Naive thymus-derived CD8-positive, alpha-beta T cell (primary cell): ENCODE measurements around the gene EHBP1. TPM values are rescaled to one million over a fixed set of nuclear protein-coding genes. Genes with fewer than 3 reads are reported as not detected.
A peak's percentile ranks its signal among the peaks of the same experiment; 100 is the strongest.

ENCODE experiments used
- ATAC-seq, 2 donors: fragments of 150-1000 bp; cut with Tn5 transposase in 1 of 2; sonication (Bioruptor Pico), chemical (Tn5 transposase) in 1 of 2; 1 replicate in 1 of 2; 2 replicates in 1 of 2; pipeline ENCODE4 v1.10.0; 2021; ENCODE audit warnings: mild to moderate bottlenecking in 2 of 2, moderate library complexity in 2 of 2
- POLR2A ChIA-PET: fragments of 350-600 bp; sonication (Branson Sonifier 250); formaldehyde crosslinking; loops from one replicate; lab custom pipeline; 2021; ENCODE audit warnings: antibody characterized with exemption; lab: Charles Lee
- DNase-seq, 10 donors: peaks; one replicate each; pipeline versions ENCODE4 v3.0.0 to v3.0.0-alpha.2; 2020 to 2022
- H3K27ac Mint-ChIP-seq, 10 donors: one replicate each; pipeline ENCODE4 v1.8.0; 2020 to 2022; ENCODE audit warnings: mild to moderate bottlenecking in 10 of 10, mixed read lengths in 10 of 10, moderate library complexity in 4 of 10, inconsistent platforms in 1 of 10
- H3K27me3 Mint-ChIP-seq, 5 donors: one replicate each; pipeline ENCODE4 v1.8.0; 2021 to 2022; ENCODE audit warnings: mixed read lengths in 5 of 5
- H3K36me3 Mint-ChIP-seq, 3 donors: one replicate each; pipeline ENCODE4 v1.8.0; 2020 to 2022; ENCODE audit warnings: mixed read lengths in 3 of 3, mild to moderate bottlenecking in 2 of 3, inconsistent platforms in 1 of 3
- H3K4me1 Mint-ChIP-seq, 4 donors: one replicate each; pipeline ENCODE4 v1.8.0; 2021 to 2022; ENCODE audit warnings: mixed read lengths in 4 of 4
- H3K4me3 Mint-ChIP-seq, 10 donors: one replicate each; pipeline ENCODE4 v1.8.0; 2020 to 2022; ENCODE audit warnings: mild to moderate bottlenecking in 10 of 10, mixed read lengths in 10 of 10, moderate library complexity in 6 of 10, inconsistent platforms in 1 of 10
- H3K9me3 Mint-ChIP-seq, 9 donors: one replicate each; pipeline ENCODE4 v1.8.0; 2020 to 2022; ENCODE audit warnings: mixed read lengths in 9 of 9, mild to moderate bottlenecking in 3 of 9, inconsistent platforms in 1 of 9, moderate library complexity in 1 of 9
- polyA plus RNA-seq, 3 donors: library from polyadenylated mRNA; unstranded; fragments of 300-500 nt; fragmentation: Illumina TruSeq; gene quantifications; one replicate each; pipeline ENCODE4 v1.2.3, GENCODE V29; 2021
- total RNA-seq, 8 experiments: library from RNA in 2 of 8; stranded (reverse) in 2 of 8; gene quantifications; one replicate each; pipeline ENCODE4 v1.2.3 and lab custom pipeline; 2021 to 2026

EHBP1 gene
- total and polyA plus RNA-seq, 5 experiments from 2014 or later: 9.8 to 30.8 (median 10.3) TPM

GRCh38 chr2:62895632-62896009 is 190.1 kb downstream of the EHBP1 start:
- H3K9me3 Mint-ChIP-seq: no peaks in the 10 kb centered on the region
- no peak overlapping the region for H3K4me3 Mint-ChIP-seq
- H3K27me3 Mint-ChIP-seq: no peaks in the 10 kb centered on the region
- POLR2A ChIA-PET: no interaction called here
- ATAC-seq: no peak
- H3K27ac Mint-ChIP-seq: no peak overlapping the region
- no peak for DNase-seq
- no peaks in the 10 kb centered on the region for H3K4me1 Mint-ChIP-seq
- peaks cover 4 to 16% (median 11%) of the 10 kb centered on the region in 3 donors for H3K36me3 Mint-ChIP-seq

GRCh38 chr2:62897187-62897827 is 191.8 kb downstream of the EHBP1 start:
- POLR2A ChIA-PET: no interaction called here
- H3K9me3 Mint-ChIP-seq: no peaks in the 10 kb centered on the region
- no peaks in the 10 kb centered on the region for H3K27me3 Mint-ChIP-seq
- ATAC-seq: no peak
- peaks cover 4 to 21% (median 13%) of the 10 kb centered on the region in 3 donors for H3K36me3 Mint-ChIP-seq
- H3K4me3 Mint-ChIP-seq: no peak overlapping the region
- DNase-seq: no peak
- no peaks in the 10 kb centered on the region for H3K4me1 Mint-ChIP-seq
- H3K27ac Mint-ChIP-seq: no peak overlapping the region

- POLR2A ChIA-PET: no interaction called here
- Mint-ChIP-seq H3K27me3 (no peaks in the 10 kb centered on the region), H3K4me1 (no peaks in the 10 kb centered on the region)
Observed at GRCh38 chr2:62904344-62904743, 198.8 kb downstream of the EHBP1 start.

GRCh38 chr2:62908145-62908544 is 202.6 kb downstream of the EHBP1 start:
- H3K4me1 Mint-ChIP-seq: no peaks in the 10 kb centered on the region
- no peak for DNase-seq
- H3K9me3 Mint-ChIP-seq: no peaks in the 10 kb centered on the region
- no peak for ATAC-seq
- H3K36me3 Mint-ChIP-seq: peaks cover 4 to 34% (median 5%) of the 10 kb centered on the region in 3 donors
- no peaks in the 10 kb centered on the region for H3K27me3 Mint-ChIP-seq
- no peak overlapping the region for H3K4me3 Mint-ChIP-seq
- H3K27ac Mint-ChIP-seq: peak overlapping the region in 1 of 10 donors; percentile 10
- POLR2A ChIA-PET: no interaction called here

More at GRCh38 chr2:62904344-62904743, 198.8 kb downstream of the EHBP1 start:
- H3K4me3 Mint-ChIP-seq: no peak overlapping the region
- no peaks in the 10 kb centered on the region for H3K9me3 Mint-ChIP-seq
- DNase-seq: no peak
- ATAC-seq: no peak
- H3K27ac Mint-ChIP-seq: no peak overlapping the region
- peaks cover 0 to 20% (median 10%) of the 10 kb centered on the region in 3 donors for H3K36me3 Mint-ChIP-seq

GRCh38 chr2:62913311-62913710 is 207.8 kb downstream of the EHBP1 start:
- POLR2A ChIA-PET: no interaction called here
- Mint-ChIP-seq H3K4me3 (no peak overlapping the region), H3K9me3 (peaks cover 0 to 5% (median 0%) of the 10 kb centered on the region in 9 donors), H3K27me3 (no peaks in the 10 kb centered on the region), H3K4me1 (no peaks in the 10 kb centered on the region), H3K27ac (no peak overlapping the region), H3K36me3 (peaks cover 9 to 33% (median 10%) of the 10 kb centered on the region in 3 donors)
- DNase-seq (no peak), ATAC-seq (no peak)

- ATAC-seq (no peak), DNase-seq (no peak)
- H3K4me1 Mint-ChIP-seq: no peaks in the 10 kb centered on the region
- peaks cover 12 to 49% (median 30%) of the 10 kb centered on the region in 9 donors for H3K9me3 Mint-ChIP-seq
- H3K27ac Mint-ChIP-seq: no peak overlapping the region
- no peaks in the 10 kb centered on the region for H3K27me3 Mint-ChIP-seq
- H3K36me3 Mint-ChIP-seq: peaks cover 29 to 55% (median 43%) of the 10 kb centered on the region in 3 donors
- POLR2A ChIA-PET: no interaction called here
- no peak overlapping the region for H3K4me3 Mint-ChIP-seq
Observed at GRCh38 chr2:62919041-62919440, 213.5 kb downstream of the EHBP1 start.

GRCh38 chr2:62920070-62920469 is 214.6 kb downstream of the EHBP1 start:
- POLR2A ChIA-PET: no interaction called here
- no peak overlapping the region for H3K27ac Mint-ChIP-seq
- ATAC-seq: no peak
- H3K9me3 Mint-ChIP-seq: peaks cover 13 to 58% (median 38%) of the 10 kb centered on the region in 9 donors
- H3K4me1 Mint-ChIP-seq: no peaks in the 10 kb centered on the region
- DNase-seq: no peak
- H3K36me3 Mint-ChIP-seq: peaks cover 29 to 63% (median 52%) of the 10 kb centered on the region in 3 donors
- no peaks in the 10 kb centered on the region for H3K27me3 Mint-ChIP-seq
- H3K4me3 Mint-ChIP-seq: no peak overlapping the region

GRCh38 chr2:62923242-62923641 is 217.7 kb downstream of the EHBP1 start:
- Mint-ChIP-seq H3K36me3 (peaks cover 27 to 59% (median 49%) of the 10 kb centered on the region in 3 donors), H3K27me3 (no peaks in the 10 kb centered on the region), H3K4me3 (no peak overlapping the region), H3K27ac (no peak overlapping the region), H3K4me1 (no peaks in the 10 kb centered on the region), H3K9me3 (peaks cover 13 to 67% (median 45%) of the 10 kb centered on the region in 9 donors)
- POLR2A ChIA-PET: no interaction called here
- no peak for ATAC-seq
- no peak for DNase-seq

- Mint-ChIP-seq H3K9me3 (peaks cover 13 to 63% (median 45%) of the 10 kb centered on the region in 9 donors), H3K4me3 (no peak overlapping the region), H3K36me3 (peaks cover 27 to 53% (median 46%) of the 10 kb centered on the region in 3 donors), H3K27me3 (no peaks in the 10 kb centered on the region), H3K4me1 (no peaks in the 10 kb centered on the region), H3K27ac (no peak overlapping the region)
- no peak for DNase-seq
- ATAC-seq: no peak
- POLR2A ChIA-PET: no interaction called here
Observed at GRCh38 chr2:62923881-62924280, 218.4 kb downstream of the EHBP1 start.

GRCh38 chr2:62928015-62928414 is 222.5 kb downstream of the EHBP1 start:
- peaks cover 0 to 15% (median 14%) of the 10 kb centered on the region in 3 donors for H3K36me3 Mint-ChIP-seq
- H3K9me3 Mint-ChIP-seq: peaks cover 0 to 31% (median 18%) of the 10 kb centered on the region in 9 donors
- no peak for ATAC-seq
- no peak overlapping the region for H3K27ac Mint-ChIP-seq
- no peak overlapping the region for H3K4me3 Mint-ChIP-seq
- DNase-seq: no peak
- no peaks in the 10 kb centered on the region for H3K27me3 Mint-ChIP-seq
- H3K4me1 Mint-ChIP-seq: no peaks in the 10 kb centered on the region
- POLR2A ChIA-PET: no interaction called here

GRCh38 chr2:62931536-62931935 is 226.0 kb downstream of the EHBP1 start:
- no peak for ATAC-seq
- peaks cover 0 to 5% (median 0%) of the 10 kb centered on the region in 3 donors for H3K36me3 Mint-ChIP-seq
- H3K27ac Mint-ChIP-seq: no peak overlapping the region
- no peak overlapping the region for H3K4me3 Mint-ChIP-seq
- peaks cover 0 to 4% (median 0%) of the 10 kb centered on the region in 9 donors for H3K9me3 Mint-ChIP-seq
- no peaks in the 10 kb centered on the region for H3K4me1 Mint-ChIP-seq
- no peaks in the 10 kb centered on the region for H3K27me3 Mint-ChIP-seq
- POLR2A ChIA-PET: no interaction called here
- DNase-seq: no peak

- Mint-ChIP-seq H3K4me3 (no peak overlapping the region), H3K4me1 (no peaks in the 10 kb centered on the region), H3K36me3 (peaks cover 0 to under 1% (median 0%) of the 10 kb centered on the region in 3 donors), H3K27ac (no peak overlapping the region), H3K27me3 (no peaks in the 10 kb centered on the region), H3K9me3 (no peaks in the 10 kb centered on the region)
- ATAC-seq: no peak
- POLR2A ChIA-PET: no interaction called here
- no peak for DNase-seq
Observed at GRCh38 chr2:62933398-62933917, 227.9 kb downstream of the EHBP1 start.

- DNase-seq (no peak), ATAC-seq (no peak)
- POLR2A ChIA-PET: no interaction called here
- Mint-ChIP-seq H3K4me1 (no peaks in the 10 kb centered on the region), H3K27me3 (no peaks in the 10 kb centered on the region), H3K36me3 (no peaks in the 10 kb centered on the region), H3K4me3 (no peak overlapping the region), H3K27ac (no peak overlapping the region), H3K9me3 (no peaks in the 10 kb centered on the region)
Observed at GRCh38 chr2:62934517-62934916, 229.0 kb downstream of the EHBP1 start.
